CD4-positive, alpha-beta T cell (primary cell): ENCODE data around the gene SEMA4B. TPM values are rescaled to one million over a fixed set of nuclear protein-coding genes. Genes with fewer than 3 reads are reported as not detected.
A peak's percentile ranks its signal among the peaks of the same experiment; 100 is the strongest.

Experiments
- ATAC-seq: fragments of 200-7000 bp; cut with Tn5 transposase; one replicate; pipeline ENCODE4 v1.10.0; 2022; ENCODE audit warnings: mild to moderate bottlenecking; ENCODE audit not compliant: poor library complexity
- CTCF ChIA-PET: fragments of 350-600 bp; sonication (Branson Sonifier 250); formaldehyde crosslinking; loops from one replicate; lab custom pipeline; 2021; ENCODE audit warnings: antibody characterized with exemption, inconsistent platforms; lab: Charles Lee
- POLR2A ChIA-PET: fragments of 350-600 bp; sonication (Branson Sonifier 250); formaldehyde crosslinking; loops from one replicate; lab custom pipeline; 2021; ENCODE audit warnings: antibody characterized with exemption, inconsistent platforms; lab: Charles Lee
- DNase-seq, 14 experiments: peaks; one replicate each; pipeline ENCODE4 v3.0.0-alpha.2; 2013 to 2020; ENCODE audit warnings: mixed read lengths in 2 of 14
- H3K27ac ChIP-seq, 2 donors: one replicate each; pipeline versions ENCODE4 v1.5.1 to v1.7.0; 2013; ENCODE audit warnings: low read length in 2 of 2, low read depth in 1 of 2, mild to moderate bottlenecking in 1 of 2
- H3K27me3 ChIP-seq, 2 experiments: 1 replicate in 1 of 2; 2 replicates in 1 of 2; pipeline versions ENCODE4 v1.6.1 to v1.7.0; 2013; ENCODE audit warnings: low read length in 2 of 2, control low read depth in 1 of 2, mild to moderate bottlenecking in 1 of 2, moderate library complexity in 1 of 2; ENCODE audit not compliant: insufficient read depth in 2 of 2, control insufficient read depth in 1 of 2
- H3K36me3 ChIP-seq: one replicate; pipeline ENCODE4 v1.6.1; 2013; ENCODE audit warnings: low read length, control low read depth; ENCODE audit not compliant: insufficient read depth
- H3K4me1 ChIP-seq: one replicate; pipeline ENCODE4 v1.6.1; 2013; ENCODE audit warnings: low read length, control low read depth; ENCODE audit not compliant: insufficient read depth
- H3K4me3 ChIP-seq: one replicate; pipeline ENCODE4 v1.5.1; 2013; ENCODE audit warnings: mild to moderate bottlenecking, low read length, moderate library complexity
- H3K9me3 ChIP-seq, 2 experiments: 1 replicate in 1 of 2; 2 replicates in 1 of 2; pipeline versions ENCODE4 v1.6.1 to v1.7.0; 2013; ENCODE audit warnings: low read length in 2 of 2, mild to moderate bottlenecking in 2 of 2, control low read depth in 1 of 2, moderate library complexity in 1 of 2; ENCODE audit not compliant: control insufficient read depth in 1 of 2, insufficient read depth in 1 of 2
- H3K27ac Mint-ChIP-seq: one replicate; pipeline ENCODE4 v1.8.0; 2020; ENCODE audit warnings: mixed read lengths
- H3K27me3 Mint-ChIP-seq: one replicate; pipeline ENCODE4 v1.8.0; 2021; ENCODE audit warnings: mixed read lengths
- H3K36me3 Mint-ChIP-seq: one replicate; pipeline ENCODE4 v1.8.0; 2021; ENCODE audit warnings: low read depth, mixed read lengths
- H3K4me1 Mint-ChIP-seq: one replicate; pipeline ENCODE4 v1.8.0; 2021; ENCODE audit warnings: low read depth, mixed read lengths
- H3K4me3 Mint-ChIP-seq: one replicate; pipeline ENCODE4 v1.8.0; 2020; ENCODE audit warnings: mild to moderate bottlenecking, mixed read lengths
- H3K9me3 Mint-ChIP-seq: one replicate; pipeline ENCODE4 v1.8.0; 2020; ENCODE audit warnings: mixed read lengths
- intact Hi-C, 2 experiments: fragments of 100-400 bp; cut with DNase I in 1 of 2; cut with micrococcal nuclease in 1 of 2; formaldehyde crosslinking; loops; one replicate each; pipeline versions ENCODE4 v1.15.1 to v1.9.0; 2023 to 2025; cut with DNase I, micrococcal nuclease
- total RNA-seq, 174 experiments: library from RNA in 2 of 174; stranded (reverse) in 2 of 174; gene quantifications; one replicate each; pipeline ENCODE4 v1.2.3 and lab custom pipeline; 2021 to 2026
- TF ChIP-seq, protein P1 (sequence below): fragments of 200-600 bp; IDR thresholded peaks from one replicate; pipeline ENCODE4 v1.8.0; 2022; ENCODE audit warnings: antibody characterized with exemption, mild to moderate bottlenecking

Gene SEMA4B
- total RNA-seq, 2 experiments from 2014 or later: 8.0 to 9.5 TPM

DNA sequence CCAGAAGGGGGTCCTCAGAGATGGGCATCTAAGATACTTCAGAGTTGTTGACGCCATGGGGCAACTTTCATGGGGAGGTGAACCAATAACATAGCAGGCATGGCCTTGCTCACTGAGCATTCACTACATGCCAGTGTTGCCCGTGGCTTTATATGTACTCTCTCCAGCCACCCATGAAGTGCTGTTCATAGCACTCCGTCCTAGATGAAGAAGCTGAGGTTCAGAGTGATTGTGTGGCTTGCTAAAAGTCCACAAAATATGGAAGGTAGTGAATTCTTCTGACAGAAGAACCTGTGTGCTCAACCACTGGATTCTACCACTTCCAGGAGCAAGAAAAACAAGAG is 9.8 kb upstream of the SEMA4B start:
- ATAC-seq (no peak), DNase-seq (no peak)
- Histone ChIP-seq H3K27me3 (no peaks in the 10 kb centered on the region), H3K36me3 (no peaks in the 10 kb centered on the region), H3K9me3 (no peaks in the 10 kb centered on the region), H3K27ac (no peak overlapping the region), H3K4me1 (peaks cover 29% of the 10 kb centered on the region), H3K4me3 (no peak overlapping the region)
- intact Hi-C loops: loop anchor here in 1 of 2 experiments (5.0 kb wide), 1 partner anchor 41 kb away; the partner anchor contains the start of genes CIB1 and GDPGP1
- Mint-ChIP-seq H3K4me1 (peaks cover 30% of the 10 kb centered on the region), H3K27ac (peak overlapping the region; percentile 84), H3K9me3 (no peaks in the 10 kb centered on the region), H3K27me3 (no peaks in the 10 kb centered on the region), H3K36me3 (no peaks in the 10 kb centered on the region), H3K4me3 (peak overlapping the region; percentile 72)
- CTCF ChIA-PET: interaction anchor here (1.4 to 2.0 kb wide), 2 partner anchors 48 to 109 kb away, joined by 3 to 5 read pairs; no protein-coding TSS in a partner anchor
- POLR2A ChIA-PET: interaction anchor here (0.8 to 3.5 kb wide), 5 partner anchors 10 to 297 kb away, joined by 3 to 49 read pairs (median 3); partner anchors contain the start of genes AP3S2, CIB1, GDPGP1 and SEMA4B
- TF ChIP-seq, protein P1, sequence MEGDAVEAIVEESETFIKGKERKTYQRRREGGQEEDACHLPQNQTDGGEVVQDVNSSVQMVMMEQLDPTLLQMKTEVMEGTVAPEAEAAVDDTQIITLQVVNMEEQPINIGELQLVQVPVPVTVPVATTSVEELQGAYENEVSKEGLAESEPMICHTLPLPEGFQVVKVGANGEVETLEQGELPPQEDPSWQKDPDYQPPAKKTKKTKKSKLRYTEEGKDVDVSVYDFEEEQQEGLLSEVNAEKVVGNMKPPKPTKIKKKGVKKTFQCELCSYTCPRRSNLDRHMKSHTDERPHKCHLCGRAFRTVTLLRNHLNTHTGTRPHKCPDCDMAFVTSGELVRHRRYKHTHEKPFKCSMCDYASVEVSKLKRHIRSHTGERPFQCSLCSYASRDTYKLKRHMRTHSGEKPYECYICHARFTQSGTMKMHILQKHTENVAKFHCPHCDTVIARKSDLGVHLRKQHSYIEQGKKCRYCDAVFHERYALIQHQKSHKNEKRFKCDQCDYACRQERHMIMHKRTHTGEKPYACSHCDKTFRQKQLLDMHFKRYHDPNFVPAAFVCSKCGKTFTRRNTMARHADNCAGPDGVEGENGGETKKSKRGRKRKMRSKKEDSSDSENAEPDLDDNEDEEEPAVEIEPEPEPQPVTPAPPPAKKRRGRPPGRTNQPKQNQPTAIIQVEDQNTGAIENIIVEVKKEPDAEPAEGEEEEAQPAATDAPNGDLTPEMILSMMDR: no peak

DNA sequence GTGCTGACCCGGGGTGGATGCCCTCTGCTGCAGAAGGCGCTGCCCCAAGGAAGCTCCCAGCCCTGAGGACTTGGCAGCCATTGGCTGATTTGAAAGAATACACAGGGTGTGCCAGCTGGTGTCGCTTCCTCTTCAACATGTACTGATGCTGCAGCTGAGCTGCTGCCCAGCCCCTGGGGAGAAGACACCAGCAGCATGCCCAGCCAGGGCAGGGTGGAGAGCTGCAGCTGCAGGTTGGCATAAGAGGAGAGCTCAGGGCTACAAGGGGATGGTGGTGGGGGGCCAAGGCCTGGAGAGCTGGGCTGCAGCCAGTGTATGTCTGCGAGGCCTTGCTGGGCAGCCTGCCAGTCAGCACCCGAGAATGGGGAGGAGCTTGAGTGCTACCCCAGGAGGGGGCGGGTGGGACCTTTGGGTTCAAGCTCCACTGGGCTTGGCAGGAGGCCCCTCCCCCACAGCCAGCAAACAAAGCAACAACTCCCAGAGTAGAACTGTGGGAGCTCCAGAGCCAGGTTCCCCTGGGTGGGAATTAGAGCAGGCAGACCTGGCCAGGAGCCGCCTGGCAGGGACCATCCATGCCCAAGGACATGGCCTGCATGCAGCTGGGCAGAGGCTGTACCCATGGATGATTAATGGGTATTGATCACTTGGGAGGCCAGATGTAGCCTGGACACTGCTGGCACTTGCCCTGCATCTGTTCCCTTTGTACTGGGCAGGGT is 9.2 kb upstream of the SEMA4B start:
- intact Hi-C loops: loop anchor here in 1 of 2 experiments (5.0 kb wide), 1 partner anchor 40 kb away; the partner anchor contains the start of genes CIB1 and GDPGP1
- H3K4me1 ChIP-seq: peaks cover 29% of the 10 kb centered on the region
- Mint-ChIP-seq H3K27me3 (no peaks in the 10 kb centered on the region), H3K9me3 (no peaks in the 10 kb centered on the region), H3K4me1 (peaks cover 30% of the 10 kb centered on the region), H3K36me3 (no peaks in the 10 kb centered on the region), H3K4me3 (peak overlapping the region; percentile 89), H3K27ac (peak overlapping the region; percentile 84)
- H3K27me3 ChIP-seq: no peaks in the 10 kb centered on the region
- H3K4me3 ChIP-seq: peak overlapping the region; percentile 26
- TF ChIP-seq, protein P1: no peak
- H3K36me3 ChIP-seq: no peaks in the 10 kb centered on the region
- no peak overlapping the region for H3K27ac ChIP-seq
- ATAC-seq (peak; percentile 82), DNase-seq (peak in 12 of 14 experiments; percentile 17 to 63 (median 38))
- ChIA-PET CTCF (interaction anchor here (0.6 to 2.0 kb wide), 5 partner anchors 10 to 109 kb away, joined by 3 to 5 read pairs (median 4); partner anchors contain the start of gene SEMA4B), POLR2A (interaction anchor here (0.8 to 3.5 kb wide), 6 partner anchors 10 to 298 kb away, joined by 3 to 49 read pairs (median 3); partner anchors contain the start of genes AP3S2, CIB1, GDPGP1 and SEMA4B)
- no peaks in the 10 kb centered on the region for H3K9me3 ChIP-seq

DNA sequence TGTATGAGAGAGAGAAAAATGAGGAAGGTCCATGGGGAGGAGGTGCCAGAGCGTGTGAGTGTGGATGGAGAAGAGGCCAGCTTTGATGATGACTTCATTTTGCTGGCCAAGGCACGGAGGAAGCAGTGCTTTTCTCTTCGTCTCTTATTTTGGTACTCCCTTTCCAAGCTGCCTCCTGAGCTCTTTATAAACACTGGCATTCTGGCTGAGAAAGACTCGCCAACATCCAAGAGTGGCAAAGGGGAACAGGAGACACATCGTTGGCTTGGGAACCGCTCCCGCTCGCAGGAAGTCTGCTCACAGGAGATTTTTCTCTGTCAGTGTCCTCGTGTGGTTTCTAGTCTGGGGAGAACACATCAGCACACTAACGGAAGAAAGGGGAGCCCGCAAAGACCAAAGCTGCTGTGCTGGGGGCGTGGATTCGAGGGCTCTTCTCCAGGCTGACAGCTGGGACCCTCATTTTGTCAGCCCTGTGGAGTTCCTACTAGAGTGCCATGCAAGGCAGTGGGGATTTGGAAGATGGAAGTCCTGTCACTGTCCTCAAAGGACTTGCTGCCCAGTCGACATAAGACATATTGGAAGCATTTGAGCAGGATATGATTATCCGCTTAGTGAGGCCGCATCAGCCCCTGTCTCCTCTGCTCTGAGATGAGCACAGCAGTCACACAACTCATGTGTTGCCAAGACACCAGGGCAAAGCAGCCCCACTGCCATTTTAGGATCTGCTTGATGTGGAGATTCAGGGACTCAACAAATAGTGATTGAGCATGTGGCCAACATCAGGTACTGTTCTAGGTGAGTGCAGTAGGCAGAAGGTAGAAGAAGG is 8.0 kb upstream of the SEMA4B start:
- DNase-seq (peak in 2 of 14 experiments; percentile 24 to 39), ATAC-seq (peak; percentile 60)
- intact Hi-C loops: loop anchor here in 1 of 2 experiments (5.0 kb wide), 1 partner anchor 39 kb away; the partner anchor contains the start of genes CIB1 and GDPGP1
- no peak overlapping the region for H3K27ac ChIP-seq
- no peaks in the 10 kb centered on the region for H3K36me3 Mint-ChIP-seq
- no peaks in the 10 kb centered on the region for H3K27me3 ChIP-seq
- H3K4me1 Mint-ChIP-seq: peaks cover 30% of the 10 kb centered on the region
- no peaks in the 10 kb centered on the region for H3K9me3 ChIP-seq
- no peaks in the 10 kb centered on the region for H3K36me3 ChIP-seq
- H3K4me3 Mint-ChIP-seq: peak overlapping the region; percentile 32
- TF ChIP-seq, protein P1: no peak
- peak overlapping the region; percentile 56 for H3K27ac Mint-ChIP-seq
- CTCF ChIA-PET: interaction anchor here (1.0 to 1.4 kb wide), 2 partner anchors 8 to 25 kb away, joined by 3 to 4 read pairs; partner anchors contain the start of gene SEMA4B
- H3K27me3 Mint-ChIP-seq: no peaks in the 10 kb centered on the region
- H3K4me3 ChIP-seq: no peak overlapping the region
- peaks cover 29% of the 10 kb centered on the region for H3K4me1 ChIP-seq
- POLR2A ChIA-PET: interaction anchor here (1.1 to 3.5 kb wide), 4 partner anchors 8 to 50 kb away, joined by 3 to 49 read pairs (median 16); partner anchors contain the start of genes CIB1, GDPGP1 and SEMA4B
- H3K9me3 Mint-ChIP-seq: no peaks in the 10 kb centered on the region
